ENCODE measurements around the gene BTBD7. TPM values are rescaled to one million over a fixed set of nuclear protein-coding genes. Genes with fewer than 3 reads are reported as not detected.
A peak's percentile ranks its signal among the peaks of the same experiment; 100 is the strongest.

BTBD7 gene
- total and polyA plus RNA-seq, 2 of the 4 experiments (the other 2 are of a cell fraction), result 11.9 to 30.5 TPM

DNA sequence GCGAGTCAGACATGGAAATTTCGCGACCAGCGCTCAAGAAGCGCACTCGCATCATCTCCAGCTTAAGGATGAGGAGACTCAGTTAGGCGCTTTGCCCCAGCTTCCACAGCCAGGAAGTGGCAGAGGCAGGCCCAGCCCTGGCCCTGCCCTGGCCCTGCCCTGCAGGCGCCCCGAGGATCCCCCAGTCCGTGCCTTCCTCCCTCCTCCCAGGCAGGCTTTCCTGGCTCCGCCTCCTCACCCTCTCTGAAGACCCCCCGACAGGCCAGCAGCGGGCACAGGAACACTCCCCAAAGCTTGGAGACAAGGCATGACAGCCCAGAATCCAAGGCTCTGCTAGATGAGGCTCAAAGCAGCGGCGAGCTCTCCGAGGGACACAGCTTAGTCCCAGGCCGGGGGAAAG is 100.7 kb downstream of the BTBD7 start:
- WGBS, 2 experiments (ENCODE audit: extremely low coverage in 2 of 2, insufficient read length in 1 of 2), result 62% methylated on average over 3 of the region's 17 CpGs; no CpG with 5 or more reads in 1 of the 2 experiments
- ATAC-seq (ENCODE audit: low read depth) (no peak), DNase-seq (no peak)
- Histone ChIP-seq H3K4me2 (ENCODE audit: low read depth, low read length) (peak overlapping the region; percentile 94; the same call in 1 of the 2 replicates), H2BK15ac (ENCODE audit: low read depth, low read length) (no peak overlapping the region), H2BK120ac (ENCODE audit: low read depth, low read length) (no peak overlapping the region), H2BK20ac (ENCODE audit: low read depth, low read length) (no peak overlapping the region), H4K20me1 (ENCODE audit: insufficient read depth, low read length) (no peaks in the 10 kb centered on the region), H3K14ac (replicated peaks; ENCODE audit: low read depth, low read length) (no peak overlapping the region), H3K23ac (ENCODE audit: low read depth, low read length) (no peak overlapping the region), H3K9ac (ENCODE audit: low read depth, low read length) (no peak overlapping the region), H2AK5ac (ENCODE audit: low read depth, low read length) (no peak overlapping the region), H3K9me1 (ENCODE audit: insufficient read depth, low read length) (peaks cover 13% of the 10 kb centered on the region; the same call in 1 of the 2 replicates), H3K79me1 (ENCODE audit: low read depth in 1 of 2, low read length in 2 of 2) (no peaks in the 10 kb centered on the region), H3K27ac (ENCODE audit: insufficient read depth, low read length) (no peak overlapping the region), H2AK9ac (replicated peaks; ENCODE audit: low read depth, low read length, poor library complexity) (no peak overlapping the region), H4K91ac (ENCODE audit: insufficient read depth, low read depth, low read length) (no peak overlapping the region), H2AFZ (replicated peaks; ENCODE audit: low read length, poor library complexity) (peak overlapping the region; percentile 97), H3K36me3 (ENCODE audit: control insufficient read depth, insufficient read depth, low read length) (peaks cover 6% of the 10 kb centered on the region), H3K4ac (ENCODE audit: low read depth, low read length) (no peak overlapping the region), H3K4me3 (ENCODE audit: insufficient read depth, low read depth, low read length) (no peak overlapping the region), H3K4me1 (ENCODE audit: control insufficient read depth, insufficient read depth, low read length) (peaks cover 2% of the 10 kb centered on the region; the same call in 1 of the 2 replicates), H4K8ac (ENCODE audit: low read depth in 2 of 2, low read length in 2 of 2) (peak overlapping the region in 1 of 2 experiments; percentile 46; a peak in 2 of 4 replicates), H2BK5ac (ENCODE audit: low read depth, low read length, poor library complexity, severe bottlenecking) (no peak overlapping the region), H4K5ac (ENCODE audit: low read depth, low read length) (no peak overlapping the region), H3K56ac (ENCODE audit: extremely low read depth, insufficient read depth, low read length) (no peak overlapping the region), H3K27me3 (ENCODE audit: control insufficient read depth, insufficient read depth, low read length) (no peaks in the 10 kb centered on the region), H3K9me3 (ENCODE audit: control insufficient read depth, insufficient read depth, low read length) (no peaks in the 10 kb centered on the region), H3K18ac (ENCODE audit: low read depth, low read length) (no peak overlapping the region)
- dilution Hi-C loops (cut with HindIII; ENCODE audit: low sequenced_read_pairs, unreplicated experiment), result no loop called here
- intact Hi-C loops (cut with micrococcal nuclease), result no loop called here
- CTCF ChIA-PET, result interaction anchor here (1.5 kb wide), 1 partner anchor 25 kb away, joined by 3 read pairs; the partner anchor contains the start of genes GON7 and UBR7
- no peak for TF ChIP-seq RCOR1 (IDR thresholded peaks at IDR 0.05; ENCODE audit: insufficient replicate concordance, low read length)
- TF ChIP-seq, protein P1, sequence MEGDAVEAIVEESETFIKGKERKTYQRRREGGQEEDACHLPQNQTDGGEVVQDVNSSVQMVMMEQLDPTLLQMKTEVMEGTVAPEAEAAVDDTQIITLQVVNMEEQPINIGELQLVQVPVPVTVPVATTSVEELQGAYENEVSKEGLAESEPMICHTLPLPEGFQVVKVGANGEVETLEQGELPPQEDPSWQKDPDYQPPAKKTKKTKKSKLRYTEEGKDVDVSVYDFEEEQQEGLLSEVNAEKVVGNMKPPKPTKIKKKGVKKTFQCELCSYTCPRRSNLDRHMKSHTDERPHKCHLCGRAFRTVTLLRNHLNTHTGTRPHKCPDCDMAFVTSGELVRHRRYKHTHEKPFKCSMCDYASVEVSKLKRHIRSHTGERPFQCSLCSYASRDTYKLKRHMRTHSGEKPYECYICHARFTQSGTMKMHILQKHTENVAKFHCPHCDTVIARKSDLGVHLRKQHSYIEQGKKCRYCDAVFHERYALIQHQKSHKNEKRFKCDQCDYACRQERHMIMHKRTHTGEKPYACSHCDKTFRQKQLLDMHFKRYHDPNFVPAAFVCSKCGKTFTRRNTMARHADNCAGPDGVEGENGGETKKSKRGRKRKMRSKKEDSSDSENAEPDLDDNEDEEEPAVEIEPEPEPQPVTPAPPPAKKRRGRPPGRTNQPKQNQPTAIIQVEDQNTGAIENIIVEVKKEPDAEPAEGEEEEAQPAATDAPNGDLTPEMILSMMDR (conservative IDR thresholded peaks at IDR 0.05; ENCODE audit: low read depth, low read length), result no peak
- TF ChIP-seq RAD21 (IDR thresholded peaks at IDR 0.05; ENCODE audit: low read length), result no peak
- no peak for TF ChIP-seq BHLHE40 (IDR thresholded peaks at IDR 0.05; ENCODE audit: low read depth, low read length)
- TF ChIP-seq RFX5 (IDR thresholded peaks at IDR 0.05; ENCODE audit: low read depth, low read length), result no peak
- no peak for TF ChIP-seq POLR2A (IDR thresholded peaks at IDR 0.05; ENCODE audit: low read depth, low read length)
- in situ Hi-C loops (cut with MboI; ENCODE audit: low sequenced_read_pairs), result no loop called here
- POLR2A ChIA-PET (ENCODE audit: unreplicated experiment), result interaction anchor here (0.6 kb wide), 1 partner anchor 33 kb away, joined by 3 read pairs; no protein-coding TSS in a partner anchor
- no TSS peak for BruUV-seq (replicated peaks)

Data from IMR-90 (cell line).